GM23338 (cell line): ENCODE results near the gene MKNK2. TPM values are rescaled to one million over a fixed set of nuclear protein-coding genes. Genes with fewer than 3 reads are reported as not detected.

Experiments used
- ATAC-seq: fragments of 200-7000 bp; cut with Tn5 transposase; 3 replicates; pipeline ENCODE4 v1.9.1; 2020
- DNase-seq: peaks from one replicate; pipeline ENCODE4 v3.0.0-alpha.2; 2015; ENCODE audit warnings: low spot score
- H2AFZ ChIP-seq: fragments of 200-600 bp; sonication (generic); 2 replicates; pipeline ENCODE4 v1.8.0; 2016; ENCODE audit warnings: antibody characterized with exemption, mild to moderate bottlenecking, moderate library complexity
- H3F3A ChIP-seq: fragments of 200-600 bp; sonication (generic); replicated peaks from 2 replicates; pipeline ENCODE4 v1.8.0; 2017; ENCODE audit warnings: antibody characterized with exemption, mixed run types, low read depth
- H3K27ac ChIP-seq: fragments of 200-600 bp; sonication (generic); 2 replicates; pipeline ENCODE4 v1.6.1; 2016; ENCODE audit warnings: low read depth
- H3K27me3 ChIP-seq: fragments of 200-600 bp; sonication (generic); 2 replicates; pipeline ENCODE4 v1.8.0; 2016; ENCODE audit warnings: mild to moderate bottlenecking, mixed run types, moderate library complexity; ENCODE audit not compliant: insufficient read depth
- H3K36me3 ChIP-seq: fragments of 200-600 bp; sonication (generic); 2 replicates; pipeline ENCODE4 v1.8.0; 2016; ENCODE audit warnings: mild to moderate bottlenecking; ENCODE audit not compliant: insufficient read depth
- H3K4me1 ChIP-seq: fragments of 200-600 bp; sonication (generic); 2 replicates; pipeline ENCODE4 v1.8.0; 2016; ENCODE audit warnings: mild to moderate bottlenecking, moderate library complexity; ENCODE audit not compliant: insufficient read depth
- H3K4me2 ChIP-seq: fragments of 200-600 bp; sonication (generic); 2 replicates; pipeline ENCODE4 v1.7.1; 2017; ENCODE audit warnings: mixed run types
- H3K4me3 ChIP-seq: fragments of 200-600 bp; sonication (generic); 2 replicates; pipeline ENCODE4 v1.6.1; 2016; ENCODE audit warnings: mixed run types
- H3K79me2 ChIP-seq: fragments of 200-600 bp; sonication (generic); replicated peaks from 2 replicates; pipeline ENCODE4 v1.8.0; 2017; ENCODE audit warnings: mild to moderate bottlenecking; ENCODE audit not compliant: insufficient read depth
- H3K9me2 ChIP-seq: fragments of 200-600 bp; sonication (generic); 2 replicates; pipeline ENCODE4 v1.8.0; 2017; ENCODE audit not compliant: insufficient read depth
- H4K20me1 ChIP-seq: fragments of 200-600 bp; sonication (generic); replicated peaks from 2 replicates; pipeline ENCODE4 v1.8.0; 2017; ENCODE audit warnings: mild to moderate bottlenecking; ENCODE audit not compliant: insufficient read depth
- H3K27ac Mint-ChIP-seq: 2 replicates; pipeline ENCODE4 v1.8.0; 2020; ENCODE audit warnings: inconsistent platforms, mild to moderate bottlenecking, moderate library complexity, mixed read lengths
- H3K27me3 Mint-ChIP-seq: 3 replicates; pipeline ENCODE4 v1.8.0; 2022; ENCODE audit warnings: low read depth, mild to moderate bottlenecking, moderate library complexity, mixed read lengths, inconsistent platforms; ENCODE audit not compliant: insufficient read depth, poor library complexity
- H3K36me3 Mint-ChIP-seq: 3 replicates; pipeline ENCODE4 v1.8.0; 2021; ENCODE audit warnings: low read depth, mild to moderate bottlenecking, inconsistent platforms, moderate library complexity, mixed read lengths
- H3K4me1 Mint-ChIP-seq: 3 replicates; pipeline ENCODE4 v1.8.0; 2020; ENCODE audit warnings: mild to moderate bottlenecking, inconsistent platforms, mixed read lengths
- H3K4me3 Mint-ChIP-seq: 3 replicates; pipeline ENCODE4 v1.8.0; 2021; ENCODE audit warnings: moderate library complexity, mild to moderate bottlenecking, inconsistent platforms, mixed read lengths
- H3K9me3 Mint-ChIP-seq: 3 replicates; pipeline ENCODE4 v1.8.0; 2020; ENCODE audit warnings: moderate library complexity, mild to moderate bottlenecking, inconsistent platforms, mixed read lengths
- CREB1 ChIP-seq: fragments of 250-450 bp; sonication (Bioruptor Pico); IDR thresholded peaks from 2 replicates; pipeline ENCODE4 v1.5.0; 2020; ENCODE audit warnings: low read depth, mild to moderate bottlenecking, moderate library complexity
- JUNB ChIP-seq: IDR thresholded peaks from one replicate; pipeline ENCODE4 v1.6.1; 2016; ENCODE audit warnings: antibody characterized with exemption; ENCODE audit not compliant: unreplicated experiment
- NANOG ChIP-seq: IDR thresholded peaks from 2 replicates; pipeline ENCODE4 v1.6.1; 2016; ENCODE audit warnings: antibody characterized with exemption, borderline replicate concordance
- POLR2AphosphoS5 ChIP-seq: IDR thresholded peaks from 2 replicates; pipeline ENCODE4 v1.6.1; 2016; ENCODE audit warnings: antibody characterized with exemption, low read depth
- STAT1 ChIP-seq: IDR thresholded peaks from one replicate; pipeline ENCODE4 v1.6.1; 2016; ENCODE audit warnings: antibody characterized with exemption; ENCODE audit not compliant: unreplicated experiment
- polyA plus RNA-seq: library from polyadenylated mRNA; unstranded; fragments of >200 nt; fragmentation: Nextera tagmentation; extraction: Ambion mirVana; gene quantifications from 2 replicates; pipeline ENCODE4 v1.2.1, GENCODE V29; 2016
- total RNA-seq: library from RNA; depleted of rRNA; stranded (reverse); fragments of >200 nt; shearing (Covaris generic); gene quantifications from 2 replicates; pipeline ENCODE4 v1.2.3, GENCODE V29; 2014
- TF ChIP-seq, protein P1 (sequence below): fragments of 250-450 bp; sonication (Bioruptor Pico); IDR thresholded peaks from 2 replicates; pipeline ENCODE4 v1.5.0; 2020; ENCODE audit warnings: mild to moderate bottlenecking, moderate library complexity
- TF ChIP-seq, protein P2 (sequence below): IDR thresholded peaks from one replicate; pipeline ENCODE4 v1.6.1; 2018; ENCODE audit warnings: antibody characterized with exemption; ENCODE audit not compliant: unreplicated experiment

The MKNK2 gene
- total and polyA plus RNA-seq, 2 experiments from 2014 or later = 71.0 to 159 TPM

DNA sequence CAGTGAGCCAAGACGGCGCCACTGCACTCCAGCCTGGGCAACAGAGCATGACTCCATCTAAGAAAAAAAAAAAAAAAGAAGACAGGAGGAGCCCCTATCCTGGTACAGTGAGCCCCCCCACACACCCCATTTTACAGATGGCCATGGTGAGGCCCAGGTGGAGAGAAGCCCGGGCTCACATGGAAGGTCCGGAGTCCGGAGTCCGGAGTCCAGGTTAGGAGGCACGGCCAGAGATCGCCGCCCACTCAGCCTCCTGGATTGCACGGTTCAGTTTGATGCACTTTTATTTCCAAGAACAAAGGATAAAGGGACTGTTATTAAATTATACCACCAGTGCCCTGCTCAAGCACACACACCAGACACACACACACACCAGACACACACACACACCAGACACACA lies 24.3 kb downstream of the MKNK2 start:
- Mint-ChIP-seq H3K4me1 (peaks cover 3% of the 10 kb centered on the region; the same call in 1 of the 3 replicates), H3K27me3 (peaks cover 11% of the 10 kb centered on the region), H3K36me3 (peaks cover 12% of the 10 kb centered on the region; the same call in 2 of the 3 replicates), H3K27ac (no peak overlapping the region), H3K4me3 (no peak overlapping the region), H3K9me3 (peaks cover 17% of the 10 kb centered on the region)
- Histone ChIP-seq H3K4me2 (no peak overlapping the region), H3K36me3 (no peaks in the 10 kb centered on the region), H3F3A (peaks cover 10% of the 10 kb centered on the region; the same call in 1 of the 2 replicates), H3K4me1 (no peaks in the 10 kb centered on the region), H3K9me2 (no peaks in the 10 kb centered on the region), H3K27ac (no peak overlapping the region), H4K20me1 (no peaks in the 10 kb centered on the region), H3K79me2 (no peaks in the 10 kb centered on the region), H3K27me3 (no peaks in the 10 kb centered on the region), H3K4me3 (no peak overlapping the region), H2AFZ (no peak overlapping the region)
- TF ChIP-seq POLR2AphosphoS5 = no peak
- no peak for TF ChIP-seq STAT1
- no peak for TF ChIP-seq NANOG
- TF ChIP-seq CREB1 (CRISPR knock-in tag) = no peak
- TF ChIP-seq, protein P1, sequence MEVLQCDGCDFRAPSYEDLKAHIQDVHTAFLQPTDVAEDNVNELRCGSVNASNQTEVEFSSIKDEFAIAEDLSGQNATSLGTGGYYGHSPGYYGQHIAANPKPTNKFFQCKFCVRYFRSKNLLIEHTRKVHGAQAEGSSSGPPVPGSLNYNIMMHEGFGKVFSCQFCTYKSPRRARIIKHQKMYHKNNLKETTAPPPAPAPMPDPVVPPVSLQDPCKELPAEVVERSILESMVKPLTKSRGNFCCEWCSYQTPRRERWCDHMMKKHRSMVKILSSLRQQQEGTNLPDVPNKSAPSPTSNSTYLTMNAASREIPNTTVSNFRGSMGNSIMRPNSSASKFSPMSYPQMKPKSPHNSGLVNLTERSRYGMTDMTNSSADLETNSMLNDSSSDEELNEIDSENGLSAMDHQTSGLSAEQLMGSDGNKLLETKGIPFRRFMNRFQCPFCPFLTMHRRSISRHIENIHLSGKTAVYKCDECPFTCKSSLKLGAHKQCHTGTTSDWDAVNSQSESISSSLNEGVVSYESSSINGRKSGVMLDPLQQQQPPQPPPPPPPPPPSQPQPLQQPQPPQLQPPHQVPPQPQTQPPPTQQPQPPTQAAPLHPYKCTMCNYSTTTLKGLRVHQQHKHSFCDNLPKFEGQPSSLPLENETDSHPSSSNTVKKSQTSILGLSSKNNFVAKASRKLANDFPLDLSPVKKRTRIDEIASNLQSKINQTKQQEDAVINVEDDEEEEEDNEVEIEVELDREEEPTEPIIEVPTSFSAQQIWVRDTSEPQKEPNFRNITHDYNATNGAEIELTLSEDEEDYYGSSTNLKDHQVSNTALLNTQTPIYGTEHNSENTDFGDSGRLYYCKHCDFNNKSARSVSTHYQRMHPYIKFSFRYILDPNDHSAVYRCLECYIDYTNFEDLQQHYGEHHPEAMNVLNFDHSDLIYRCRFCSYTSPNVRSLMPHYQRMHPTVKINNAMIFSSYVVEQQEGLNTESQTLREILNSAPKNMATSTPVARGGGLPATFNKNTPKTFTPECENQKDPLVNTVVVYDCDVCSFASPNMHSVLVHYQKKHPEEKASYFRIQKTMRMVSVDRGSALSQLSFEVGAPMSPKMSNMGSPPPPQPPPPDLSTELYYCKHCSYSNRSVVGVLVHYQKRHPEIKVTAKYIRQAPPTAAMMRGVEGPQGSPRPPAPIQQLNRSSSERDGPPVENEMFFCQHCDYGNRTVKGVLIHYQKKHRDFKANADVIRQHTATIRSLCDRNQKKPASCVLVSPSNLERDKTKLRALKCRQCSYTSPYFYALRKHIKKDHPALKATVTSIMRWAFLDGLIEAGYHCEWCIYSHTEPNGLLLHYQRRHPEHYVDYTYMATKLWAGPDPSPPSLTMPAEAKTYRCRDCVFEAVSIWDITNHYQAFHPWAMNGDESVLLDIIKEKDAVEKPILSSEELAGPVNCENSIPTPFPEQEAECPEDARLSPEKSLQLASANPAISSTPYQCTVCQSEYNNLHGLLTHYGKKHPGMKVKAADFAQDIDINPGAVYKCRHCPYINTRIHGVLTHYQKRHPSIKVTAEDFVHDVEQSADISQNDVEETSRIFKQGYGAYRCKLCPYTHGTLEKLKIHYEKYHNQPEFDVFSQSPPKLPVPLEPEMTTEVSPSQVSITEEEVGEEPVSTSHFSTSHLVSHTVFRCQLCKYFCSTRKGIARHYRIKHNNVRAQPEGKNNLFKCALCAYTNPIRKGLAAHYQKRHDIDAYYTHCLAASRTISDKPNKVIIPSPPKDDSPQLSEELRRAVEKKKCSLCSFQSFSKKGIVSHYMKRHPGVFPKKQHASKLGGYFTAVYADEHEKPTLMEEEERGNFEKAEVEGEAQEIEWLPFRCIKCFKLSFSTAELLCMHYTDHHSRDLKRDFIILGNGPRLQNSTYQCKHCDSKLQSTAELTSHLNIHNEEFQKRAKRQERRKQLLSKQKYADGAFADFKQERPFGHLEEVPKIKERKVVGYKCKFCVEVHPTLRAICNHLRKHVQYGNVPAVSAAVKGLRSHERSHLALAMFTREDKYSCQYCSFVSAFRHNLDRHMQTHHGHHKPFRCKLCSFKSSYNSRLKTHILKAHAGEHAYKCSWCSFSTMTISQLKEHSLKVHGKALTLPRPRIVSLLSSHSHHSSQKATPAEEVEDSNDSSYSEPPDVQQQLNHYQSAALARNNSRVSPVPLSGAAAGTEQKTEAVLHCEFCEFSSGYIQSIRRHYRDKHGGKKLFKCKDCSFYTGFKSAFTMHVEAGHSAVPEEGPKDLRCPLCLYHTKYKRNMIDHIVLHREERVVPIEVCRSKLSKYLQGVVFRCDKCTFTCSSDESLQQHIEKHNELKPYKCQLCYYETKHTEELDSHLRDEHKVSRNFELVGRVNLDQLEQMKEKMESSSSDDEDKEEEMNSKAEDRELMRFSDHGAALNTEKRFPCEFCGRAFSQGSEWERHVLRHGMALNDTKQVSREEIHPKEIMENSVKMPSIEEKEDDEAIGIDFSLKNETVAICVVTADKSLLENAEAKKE (CRISPR knock-in tag) = no peak
- TF ChIP-seq, protein P2, sequence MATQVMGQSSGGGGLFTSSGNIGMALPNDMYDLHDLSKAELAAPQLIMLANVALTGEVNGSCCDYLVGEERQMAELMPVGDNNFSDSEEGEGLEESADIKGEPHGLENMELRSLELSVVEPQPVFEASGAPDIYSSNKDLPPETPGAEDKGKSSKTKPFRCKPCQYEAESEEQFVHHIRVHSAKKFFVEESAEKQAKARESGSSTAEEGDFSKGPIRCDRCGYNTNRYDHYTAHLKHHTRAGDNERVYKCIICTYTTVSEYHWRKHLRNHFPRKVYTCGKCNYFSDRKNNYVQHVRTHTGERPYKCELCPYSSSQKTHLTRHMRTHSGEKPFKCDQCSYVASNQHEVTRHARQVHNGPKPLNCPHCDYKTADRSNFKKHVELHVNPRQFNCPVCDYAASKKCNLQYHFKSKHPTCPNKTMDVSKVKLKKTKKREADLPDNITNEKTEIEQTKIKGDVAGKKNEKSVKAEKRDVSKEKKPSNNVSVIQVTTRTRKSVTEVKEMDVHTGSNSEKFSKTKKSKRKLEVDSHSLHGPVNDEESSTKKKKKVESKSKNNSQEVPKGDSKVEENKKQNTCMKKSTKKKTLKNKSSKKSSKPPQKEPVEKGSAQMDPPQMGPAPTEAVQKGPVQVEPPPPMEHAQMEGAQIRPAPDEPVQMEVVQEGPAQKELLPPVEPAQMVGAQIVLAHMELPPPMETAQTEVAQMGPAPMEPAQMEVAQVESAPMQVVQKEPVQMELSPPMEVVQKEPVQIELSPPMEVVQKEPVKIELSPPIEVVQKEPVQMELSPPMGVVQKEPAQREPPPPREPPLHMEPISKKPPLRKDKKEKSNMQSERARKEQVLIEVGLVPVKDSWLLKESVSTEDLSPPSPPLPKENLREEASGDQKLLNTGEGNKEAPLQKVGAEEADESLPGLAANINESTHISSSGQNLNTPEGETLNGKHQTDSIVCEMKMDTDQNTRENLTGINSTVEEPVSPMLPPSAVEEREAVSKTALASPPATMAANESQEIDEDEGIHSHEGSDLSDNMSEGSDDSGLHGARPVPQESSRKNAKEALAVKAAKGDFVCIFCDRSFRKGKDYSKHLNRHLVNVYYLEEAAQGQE = no peak
- TF ChIP-seq JUNB = no peak
- DNase-seq (no peak), ATAC-seq (no peak)
